ENCODE data around the gene ADAMTSL3. TPM values are rescaled to one million over a fixed set of nuclear protein-coding genes. Genes with fewer than 3 reads are reported as not detected.

ADAMTSL3 gene
- total and polyA plus RNA-seq, 2 of the 8 experiments (the other 6 are each of a cell fraction or from before 2014, with no cell fraction given), result 0.35 to 1.4 TPM

- TF ChIP-seq CHD7 (IDR thresholded peaks at IDR 0.05; ENCODE audit: insufficient replicate concordance, low read length) (no peak), RFX5 (IDR thresholded peaks at IDR 0.05; ENCODE audit: borderline replicate concordance, low read depth, low read length) (no peak), JUN (IDR thresholded peaks at IDR 0.05; ENCODE audit: low read depth, low read length) (no peak), KDM4A (IDR thresholded peaks at IDR 0.05; ENCODE audit: low read depth, low read length, severe bottlenecking) (no peak), CTCF (IDR thresholded peaks at IDR 0.05; ENCODE audit: control extremely low read depth in 1 of 3, insufficient read depth in 1 of 3, low read depth in 1 of 3, low read length in 3 of 3) (no peak), GABPA (IDR thresholded peaks at IDR 0.05; ENCODE audit: borderline replicate concordance, insufficient read depth, low read length) (no peak), NRF1 (IDR thresholded peaks at IDR 0.05; ENCODE audit: low read depth, low read length) (no peak), HDAC6 (IDR thresholded peaks at IDR 0.05; ENCODE audit: low read depth, low read length) (no peak), HDAC2 (IDR thresholded peaks at IDR 0.05; ENCODE audit: borderline replicate concordance in 1 of 2, low read depth in 2 of 2, low read length in 2 of 2) (no peak)
Observed at GRCh38 chr15:83917432-83917831, 263.5 kb downstream of the ADAMTSL3 start (continued).
